Measurements from ENCODE around the gene FREM2. TPM values are rescaled to one million over a fixed set of nuclear protein-coding genes. Genes with fewer than 3 reads are reported as not detected.

FREM2 gene
- under 0.01 TPM in 1 of 2 replicates, not detected in the other for total RNA-seq

GRCh38 chr13:38686577-38687245 lies at the start of gene FREM2:
Gene FREM2 (plus strand): TSS chr13:38687077. CDS start chr13:38687345, 268 bp downstream.

Measured in bladder microvascular endothelial cell (primary cell).